DMS53 treated with DMSO at 0.1 percent for 48 hours (cell line): ENCODE data around the gene MAP3K21.

ENCODE experiments used
- DNase-seq: peaks from one replicate; lab custom pipeline; 2025; ENCODE audit not compliant: unreplicated experiment; lab: John Stamatoyannopoulos, UW

The MAP3K21 gene

GRCh38 chr1:233323718-233324117 lies 3.8 kb upstream of the MAP3K21 start:
- DNase-seq, result no peak

- no peak for DNase-seq
Measured at GRCh38 chr1:233326319-233326718, 1.2 kb upstream of the MAP3K21 start.

GRCh38 chr1:233326811-233327650 lies 493 bp upstream of the MAP3K21 start:
- peak; percentile 86 for DNase-seq

- peak; percentile 52 for DNase-seq
Measured at GRCh38 chr1:233328142-233328921, 808 bp downstream of the MAP3K21 start.

- DNase-seq, result no peak
Measured at GRCh38 chr1:233331676-233332519, 4.4 kb downstream of the MAP3K21 start.

- DNase-seq, result no peak
Measured at GRCh38 chr1:233333086-233333485, 5.6 kb downstream of the MAP3K21 start.

- DNase-seq, result no peak
Measured at GRCh38 chr1:233334092-233334491, 6.6 kb downstream of the MAP3K21 start.

GRCh38 chr1:233336554-233337456 lies 9.3 kb downstream of the MAP3K21 start:
- DNase-seq, result no peak

GRCh38 chr1:233337505-233337904 lies 10.0 kb downstream of the MAP3K21 start:
- DNase-seq, result no peak

GRCh38 chr1:233338102-233338501 lies 10.6 kb downstream of the MAP3K21 start:
- DNase-seq, result no peak

GRCh38 chr1:233340031-233340555 lies 12.6 kb downstream of the MAP3K21 start:
- DNase-seq, result no peak

- DNase-seq, result no peak
Measured at GRCh38 chr1:233340966-233341516, 13.5 kb downstream of the MAP3K21 start.

GRCh38 chr1:233342086-233342485 lies 14.6 kb downstream of the MAP3K21 start:
- no peak for DNase-seq

GRCh38 chr1:233343262-233343661 lies 15.7 kb downstream of the MAP3K21 start:
- DNase-seq, result no peak

GRCh38 chr1:233347338-233347737 lies 19.8 kb downstream of the MAP3K21 start:
- DNase-seq, result no peak

GRCh38 chr1:233349137-233349536 lies 21.6 kb downstream of the MAP3K21 start:
- no peak for DNase-seq

- no peak for DNase-seq
Measured at GRCh38 chr1:233354983-233355382, 27.5 kb downstream of the MAP3K21 start.

- DNase-seq, result no peak
Measured at GRCh38 chr1:233355841-233356704, 28.5 kb downstream of the MAP3K21 start.

- no peak for DNase-seq
Measured at GRCh38 chr1:233356705-233356987, 29.1 kb downstream of the MAP3K21 start.
